T47D (cell line): ENCODE measurements around the gene MAPK11.

Experiments
- DNase-seq, 2 experiments: peaks; one replicate each; pipeline versions ENCODE4 v3.0.0 to v3.0.0-alpha.2; 2011 to 2012; ENCODE audit warnings: low read depth in 1 of 2, low spot score in 1 of 2
- JUND ChIP-seq: IDR thresholded peaks from 2 replicates; pipeline ENCODE4 v1.6.1; 2012; ENCODE audit warnings: low read depth
- in situ Hi-C: cut with HindIII; loops from 2 replicates; pipeline ENCODE4 v1.10.0; 2016; ENCODE audit warnings: low sequenced_read_pairs, low pct_unique_long_range_greater_than_20kb

MAPK11 gene

GRCh38 chr22:50257041-50257440 is 13.1 kb downstream of the MAPK11 start:
- in situ Hi-C loops, result no loop called here
- DNase-seq, result no peak
- TF ChIP-seq JUND, result no peak

- in situ Hi-C loops, result no loop called here
- no peak for DNase-seq
- no peak for TF ChIP-seq JUND
Observed at GRCh38 chr22:50256258-50256862, 13.8 kb downstream of the MAPK11 start.

GRCh38 chr22:50255607-50256006 is 14.6 kb downstream of the MAPK11 start:
- in situ Hi-C loops, result no loop called here
- TF ChIP-seq JUND, result no peak
- DNase-seq, result no peak

- no peak for DNase-seq
- in situ Hi-C loops, result no loop called here
- TF ChIP-seq JUND, result no peak
Observed at GRCh38 chr22:50255099-50255498, 15.1 kb downstream of the MAPK11 start.

GRCh38 chr22:50253941-50254340 is 16.2 kb downstream of the MAPK11 start:
- no peak for TF ChIP-seq JUND
- in situ Hi-C loops, result no loop called here
- DNase-seq, result no peak

GRCh38 chr22:50253046-50253915 is 16.9 kb downstream of the MAPK11 start:
- TF ChIP-seq JUND, result no peak
- DNase-seq, result no peak
- in situ Hi-C loops, result no loop called here

GRCh38 chr22:50252082-50253045 is 17.8 kb downstream of the MAPK11 start:
- no peak for TF ChIP-seq JUND
- peak; percentile 65 to 71 for DNase-seq
- in situ Hi-C loops, result no loop called here

- DNase-seq, result no peak
- in situ Hi-C loops, result no loop called here
Observed at GRCh38 chr22:50251477-50252081, 18.6 kb downstream of the MAPK11 start.

GRCh38 chr22:50250555-50251476 is 19.4 kb downstream of the MAPK11 start, which contains the start of gene HDAC10:
Gene HDAC10, minus strand, starts transcription at chr22:50251265. Its CDS starts 233 bp downstream, at chr22:50251032.
- no peak for TF ChIP-seq JUND
- in situ Hi-C loops, result no loop called here
- peak; percentile 58 to 76 for DNase-seq

More at GRCh38 chr22:50251477-50252081, 18.6 kb downstream of the MAPK11 start:
- no peak for TF ChIP-seq JUND

GRCh38 chr22:50250249-50250554 is 20.0 kb downstream of the MAPK11 start:
- in situ Hi-C loops, result no loop called here
- no peak for DNase-seq

More at GRCh38 chr22:50250249-50250554, 20.0 kb downstream of the MAPK11 start:
- TF ChIP-seq JUND, result no peak
